CD8-positive, alpha-beta memory T cell (primary cell): ENCODE data around the gene EPB41L1. TPM values are rescaled to one million over a fixed set of nuclear protein-coding genes. Genes with fewer than 3 reads are reported as not detected.

Experiments
- CTCF ChIA-PET: fragments of 350-600 bp; sonication (Branson Sonifier 250); formaldehyde crosslinking; loops from one replicate; lab custom pipeline; 2021; ENCODE audit warnings: antibody characterized with exemption; lab: Charles Lee
- POLR2A ChIA-PET: fragments of 350-600 bp; sonication (Branson Sonifier 250); formaldehyde crosslinking; loops from one replicate; lab custom pipeline; 2021; ENCODE audit warnings: antibody characterized with exemption; lab: Charles Lee
- DNase-seq, 5 donors: peaks; one replicate each; pipeline versions ENCODE4 v3.0.0 to v3.0.0-alpha.2; 2020 to 2022; ENCODE audit warnings: mixed read lengths in 1 of 5
- H3K27ac ChIP-seq: one replicate; pipeline ENCODE4 v1.7.0; 2013; ENCODE audit warnings: low read depth, mild to moderate bottlenecking, low read length, moderate library complexity
- H3K27me3 ChIP-seq: 2 replicates; pipeline ENCODE4 v1.7.0; 2013; ENCODE audit warnings: low read length, mild to moderate bottlenecking; ENCODE audit not compliant: insufficient read depth, poor library complexity, severe bottlenecking
- H3K36me3 ChIP-seq: 2 replicates; pipeline ENCODE4 v1.7.0; 2013; ENCODE audit warnings: mild to moderate bottlenecking, low read length, moderate library complexity; ENCODE audit not compliant: insufficient read depth
- H3K4me1 ChIP-seq: 2 replicates; pipeline ENCODE4 v1.7.0; 2013; ENCODE audit warnings: mild to moderate bottlenecking, low read length, moderate library complexity; ENCODE audit not compliant: insufficient read depth
- H3K4me3 ChIP-seq: 2 replicates; pipeline ENCODE4 v1.7.0; 2013; ENCODE audit warnings: mild to moderate bottlenecking, low read length
- H3K9me3 ChIP-seq: 2 replicates; pipeline ENCODE4 v1.7.0; 2013; ENCODE audit warnings: mild to moderate bottlenecking, low read length
- H3K27ac Mint-ChIP-seq, 8 donors: one replicate each; pipeline ENCODE4 v1.8.0; 2020 to 2021; ENCODE audit warnings: mixed read lengths in 8 of 8, mild to moderate bottlenecking in 6 of 8, inconsistent platforms in 3 of 8, moderate library complexity in 3 of 8
- H3K27me3 Mint-ChIP-seq, 2 donors: one replicate each; pipeline ENCODE4 v1.8.0; 2020 to 2021; ENCODE audit warnings: mixed read lengths in 2 of 2, mild to moderate bottlenecking in 1 of 2, moderate library complexity in 1 of 2
- H3K36me3 Mint-ChIP-seq, 3 donors: one replicate each; pipeline ENCODE4 v1.8.0; 2020 to 2021; ENCODE audit warnings: mixed read lengths in 3 of 3, inconsistent platforms in 1 of 3, mild to moderate bottlenecking in 1 of 3
- H3K4me1 Mint-ChIP-seq, 3 donors: one replicate each; pipeline ENCODE4 v1.8.0; 2020 to 2021; ENCODE audit warnings: mixed read lengths in 3 of 3, inconsistent platforms in 1 of 3, mild to moderate bottlenecking in 1 of 3
- H3K4me3 Mint-ChIP-seq, 7 donors: one replicate each; pipeline ENCODE4 v1.8.0; 2020 to 2021; ENCODE audit warnings: mixed read lengths in 7 of 7, mild to moderate bottlenecking in 6 of 7, moderate library complexity in 4 of 7, inconsistent platforms in 2 of 7
- H3K9me3 Mint-ChIP-seq, 5 donors: one replicate each; pipeline ENCODE4 v1.8.0; 2020 to 2022; ENCODE audit warnings: mixed read lengths in 5 of 5, mild to moderate bottlenecking in 3 of 5, moderate library complexity in 2 of 5, inconsistent platforms in 1 of 5
- polyA plus RNA-seq: library from polyadenylated mRNA; unstranded; fragments of 300-500 nt; fragmentation: Illumina TruSeq; gene quantifications from one replicate; pipeline ENCODE4 v1.2.3, GENCODE V29; 2021
- total RNA-seq, 2 experiments: library from RNA; stranded (reverse); gene quantifications; one replicate each; pipeline ENCODE4 v1.2.3, GENCODE V29; 2021

The EPB41L1 gene
- total and polyA plus RNA-seq, 3 experiments from 2014 or later = 0.29 to 0.35 TPM; not detected in 1

DNA sequence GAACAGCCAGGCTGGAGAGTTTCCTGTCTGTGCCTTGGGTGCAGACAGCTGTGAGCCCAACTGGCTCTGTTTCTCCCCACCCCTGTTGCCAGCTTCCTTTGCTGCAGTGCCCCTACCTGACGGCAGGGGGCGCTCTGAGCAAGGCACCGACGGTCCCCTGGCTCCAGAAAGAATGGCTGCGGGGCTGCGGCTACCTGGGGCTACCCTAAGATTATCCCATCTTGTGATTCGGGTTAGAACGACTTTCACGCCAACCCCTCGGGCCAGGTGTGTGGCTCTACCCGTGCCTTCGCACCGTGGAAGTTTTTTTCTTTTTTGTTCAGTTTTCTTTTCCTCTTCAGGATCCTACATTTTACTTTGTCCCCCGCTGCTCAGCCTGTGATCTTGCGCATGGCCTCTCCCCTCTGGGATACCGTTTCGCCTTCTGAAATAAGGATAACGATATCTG, 48.4 kb downstream of the EPB41L1 start:
- no peaks in the 10 kb centered on the region for H3K9me3 ChIP-seq
- POLR2A ChIA-PET = interaction anchor here (0.7 kb wide), 1 partner anchor 393 kb away, joined by 8 read pairs; no protein-coding TSS in a partner anchor
- no peaks in the 10 kb centered on the region for H3K36me3 Mint-ChIP-seq
- H3K27ac Mint-ChIP-seq = no peak overlapping the region
- CTCF ChIA-PET = interaction anchor here (0.5 to 2.6 kb wide), 30 partner anchors 9 to 690 kb away, joined by 3 to 18 read pairs (median 4); no protein-coding TSS in a partner anchor
- H3K9me3 Mint-ChIP-seq = no peaks in the 10 kb centered on the region
- peaks cover 4 to 6% (median 6%) of the 10 kb centered on the region in 3 donors for H3K4me1 Mint-ChIP-seq
- peaks cover 7% of the 10 kb centered on the region for H3K4me1 ChIP-seq
- peaks cover 4 to 5% of the 10 kb centered on the region in 2 donors for H3K27me3 Mint-ChIP-seq
- no peak overlapping the region for H3K4me3 ChIP-seq
- peak overlapping the region in 6 of 7 donors; percentile 19 to 75 (median 70) for H3K4me3 Mint-ChIP-seq
- no peaks in the 10 kb centered on the region for H3K27me3 ChIP-seq
- peak; percentile 60 to 80 (median 67) for DNase-seq
- no peak overlapping the region for H3K27ac ChIP-seq
- no peaks in the 10 kb centered on the region for H3K36me3 ChIP-seq

DNA sequence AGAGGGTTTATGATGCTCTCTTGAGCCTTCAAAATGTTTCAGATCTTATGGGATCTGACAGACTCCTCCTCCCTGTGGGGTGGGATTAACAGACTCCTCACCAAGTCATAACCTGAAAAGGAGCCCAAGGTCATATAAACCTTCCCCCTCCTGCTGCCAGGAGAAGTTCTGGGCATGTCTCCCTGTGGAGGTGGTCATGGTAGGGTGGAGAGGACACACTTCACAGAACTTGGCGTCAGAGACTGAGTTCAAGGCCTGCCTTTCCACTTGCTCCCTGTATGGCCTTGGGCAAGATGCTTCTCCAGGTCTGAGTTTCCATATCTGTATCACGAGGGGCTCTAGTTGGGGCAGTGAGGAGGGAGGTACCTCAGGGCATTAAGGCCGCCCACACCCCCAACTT, 49.3 kb downstream of the EPB41L1 start:
- no peaks in the 10 kb centered on the region for H3K9me3 ChIP-seq
- POLR2A ChIA-PET = no interaction called here
- no peak overlapping the region for H3K4me3 ChIP-seq
- CTCF ChIA-PET = interaction anchor here (1.4 to 2.6 kb wide), 6 partner anchors 10 to 236 kb away, joined by 3 to 18 read pairs (median 10); no protein-coding TSS in a partner anchor
- H3K4me1 ChIP-seq = peaks cover 7% of the 10 kb centered on the region
- no peak for DNase-seq
- H3K27me3 ChIP-seq = no peaks in the 10 kb centered on the region
- H3K27ac Mint-ChIP-seq = no peak overlapping the region
- H3K4me1 Mint-ChIP-seq = peaks cover 4 to 6% (median 6%) of the 10 kb centered on the region in 3 donors
- no peaks in the 10 kb centered on the region for H3K36me3 ChIP-seq
- no peak overlapping the region for H3K27ac ChIP-seq
- H3K27me3 Mint-ChIP-seq = peaks cover 4 to 8% of the 10 kb centered on the region in 2 donors
- H3K4me3 Mint-ChIP-seq = no peak overlapping the region
- H3K9me3 Mint-ChIP-seq = no peaks in the 10 kb centered on the region
- H3K36me3 Mint-ChIP-seq = peaks cover 0 to under 1% (median 0%) of the 10 kb centered on the region in 3 donors

DNA sequence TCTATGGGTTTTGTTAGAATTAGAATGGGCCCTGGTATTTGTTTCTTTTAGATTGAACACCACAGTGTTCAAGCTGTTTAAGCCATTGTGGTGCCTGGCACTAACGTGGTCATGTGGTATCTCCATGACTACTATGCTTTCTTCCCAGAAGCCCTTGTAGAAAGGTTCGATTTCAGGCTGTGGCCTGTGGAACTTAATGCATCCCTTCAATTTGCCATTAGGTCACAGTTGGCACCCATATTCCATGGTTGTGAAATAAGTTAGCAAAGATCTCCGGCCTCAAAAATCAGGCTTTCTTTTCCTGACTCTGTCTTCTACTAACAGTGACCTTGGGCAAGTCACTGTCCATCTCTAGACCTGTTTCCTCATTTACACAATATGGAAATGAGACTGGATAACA, 50.5 kb downstream of the EPB41L1 start:
- H3K27me3 ChIP-seq = no peaks in the 10 kb centered on the region
- no peaks in the 10 kb centered on the region for H3K9me3 Mint-ChIP-seq
- H3K9me3 ChIP-seq = no peaks in the 10 kb centered on the region
- H3K27ac Mint-ChIP-seq = no peak overlapping the region
- peaks cover 0 to 1% (median 0%) of the 10 kb centered on the region in 3 donors for H3K36me3 Mint-ChIP-seq
- no peak for DNase-seq
- H3K4me1 ChIP-seq = peaks cover 7% of the 10 kb centered on the region
- no peak overlapping the region for H3K27ac ChIP-seq
- H3K36me3 ChIP-seq = no peaks in the 10 kb centered on the region
- H3K27me3 Mint-ChIP-seq = peaks cover 5 to 14% of the 10 kb centered on the region in 2 donors
- ChIA-PET POLR2A (no interaction called here), CTCF (no interaction called here)
- peaks cover 4 to 6% (median 6%) of the 10 kb centered on the region in 3 donors for H3K4me1 Mint-ChIP-seq
- no peak overlapping the region for H3K4me3 ChIP-seq
- H3K4me3 Mint-ChIP-seq = no peak overlapping the region

DNA sequence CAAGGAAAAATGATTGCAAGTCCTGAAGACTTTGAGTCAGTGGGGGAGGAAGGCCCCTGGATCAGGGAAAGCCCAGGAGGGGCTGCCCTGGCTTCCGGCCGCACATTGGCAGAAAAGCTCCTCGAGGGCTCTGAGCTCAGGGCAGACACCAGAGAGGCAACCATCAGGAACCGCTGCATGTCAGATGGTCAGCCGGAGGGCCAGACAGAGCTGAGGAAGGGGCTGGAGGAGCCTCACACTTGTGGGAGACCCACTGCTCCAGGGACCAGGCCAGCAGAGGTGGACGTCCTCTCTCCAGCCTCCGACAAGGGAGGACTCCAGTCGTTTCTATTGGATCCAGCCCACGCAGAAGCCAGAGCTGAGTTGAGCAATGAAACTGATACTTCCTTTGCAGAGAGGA, 51.5 kb downstream of the EPB41L1 start:
- H3K4me3 Mint-ChIP-seq = no peak overlapping the region
- H3K9me3 Mint-ChIP-seq = no peaks in the 10 kb centered on the region
- DNase-seq = no peak
- H3K27me3 Mint-ChIP-seq = peaks cover 6 to 21% of the 10 kb centered on the region in 2 donors
- peaks cover 0 to 1% (median 0%) of the 10 kb centered on the region in 3 donors for H3K36me3 Mint-ChIP-seq
- Histone ChIP-seq H3K27ac (no peak overlapping the region), H3K27me3 (no peaks in the 10 kb centered on the region), H3K4me1 (peaks cover 7% of the 10 kb centered on the region), H3K9me3 (no peaks in the 10 kb centered on the region), H3K36me3 (no peaks in the 10 kb centered on the region), H3K4me3 (no peak overlapping the region)
- H3K27ac Mint-ChIP-seq = no peak overlapping the region
- H3K4me1 Mint-ChIP-seq = peaks cover 4 to 6% (median 6%) of the 10 kb centered on the region in 3 donors
- CTCF ChIA-PET = no interaction called here
- POLR2A ChIA-PET = no interaction called here

DNA sequence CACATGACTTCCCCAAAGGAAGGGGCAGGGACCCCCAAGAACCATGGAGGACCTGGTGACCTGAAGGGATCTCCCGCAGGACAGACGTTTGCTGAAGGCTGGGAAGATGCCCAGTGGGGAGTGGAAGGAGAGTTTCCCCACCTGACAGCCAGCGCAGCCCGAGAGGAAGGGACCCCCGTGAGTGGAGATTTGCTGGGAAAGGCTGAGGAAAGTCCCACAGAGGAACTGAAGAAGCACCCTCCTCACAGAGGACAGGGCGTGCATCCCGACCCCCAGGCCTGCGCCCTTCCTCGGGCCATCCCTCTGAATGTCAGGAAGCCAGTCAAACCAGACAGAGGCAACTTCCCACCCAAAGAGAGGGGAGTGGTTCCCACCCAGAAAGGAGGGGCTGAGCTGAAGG, 52.1 kb downstream of the EPB41L1 start:
- no peak overlapping the region for H3K4me3 ChIP-seq
- ChIA-PET POLR2A (no interaction called here), CTCF (no interaction called here)
- Mint-ChIP-seq H3K4me3 (no peak overlapping the region), H3K27me3 (peaks cover 6 to 25% of the 10 kb centered on the region in 2 donors), H3K36me3 (peaks cover 0 to 1% (median 0%) of the 10 kb centered on the region in 3 donors), H3K27ac (peak overlapping the region in 1 of 8 donors; percentile 84), H3K9me3 (no peaks in the 10 kb centered on the region), H3K4me1 (peaks cover 4 to 6% (median 6%) of the 10 kb centered on the region in 3 donors)
- no peaks in the 10 kb centered on the region for H3K9me3 ChIP-seq
- no peak for DNase-seq
- no peak overlapping the region for H3K27ac ChIP-seq
- no peaks in the 10 kb centered on the region for H3K36me3 ChIP-seq
- H3K27me3 ChIP-seq = no peaks in the 10 kb centered on the region
- H3K4me1 ChIP-seq = peaks cover 7% of the 10 kb centered on the region

DNA sequence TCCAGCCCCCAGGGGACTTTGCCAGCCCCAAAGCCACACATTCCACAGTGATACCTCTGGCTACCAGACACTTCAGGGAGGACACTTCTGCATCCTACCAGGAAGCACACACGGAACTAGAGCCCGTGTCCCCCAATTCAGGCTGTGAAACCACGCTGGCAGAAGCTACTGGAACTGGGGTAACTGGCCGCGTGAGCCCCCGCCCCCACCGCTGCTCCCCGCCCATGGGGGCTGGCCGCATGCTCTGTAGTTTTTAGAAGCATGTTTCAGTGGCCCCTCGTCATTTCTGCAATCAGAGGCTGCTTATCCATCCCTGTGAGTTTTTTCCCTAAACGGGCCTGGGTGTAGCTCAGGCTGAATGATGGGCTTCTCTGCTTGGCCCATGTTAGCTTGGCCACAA, 53.1 kb downstream of the EPB41L1 start:
- Mint-ChIP-seq H3K27me3 (peaks cover 6 to 25% of the 10 kb centered on the region in 2 donors), H3K27ac (no peak overlapping the region), H3K9me3 (no peaks in the 10 kb centered on the region), H3K4me3 (no peak overlapping the region), H3K36me3 (peaks cover 0 to 1% (median 0%) of the 10 kb centered on the region in 3 donors), H3K4me1 (peaks cover 4 to 6% (median 6%) of the 10 kb centered on the region in 3 donors)
- Histone ChIP-seq H3K27me3 (no peaks in the 10 kb centered on the region), H3K36me3 (no peaks in the 10 kb centered on the region), H3K27ac (no peak overlapping the region), H3K9me3 (no peaks in the 10 kb centered on the region), H3K4me1 (peaks cover 7% of the 10 kb centered on the region), H3K4me3 (no peak overlapping the region)
- no peak for DNase-seq
- CTCF ChIA-PET = no interaction called here
- POLR2A ChIA-PET = no interaction called here

DNA sequence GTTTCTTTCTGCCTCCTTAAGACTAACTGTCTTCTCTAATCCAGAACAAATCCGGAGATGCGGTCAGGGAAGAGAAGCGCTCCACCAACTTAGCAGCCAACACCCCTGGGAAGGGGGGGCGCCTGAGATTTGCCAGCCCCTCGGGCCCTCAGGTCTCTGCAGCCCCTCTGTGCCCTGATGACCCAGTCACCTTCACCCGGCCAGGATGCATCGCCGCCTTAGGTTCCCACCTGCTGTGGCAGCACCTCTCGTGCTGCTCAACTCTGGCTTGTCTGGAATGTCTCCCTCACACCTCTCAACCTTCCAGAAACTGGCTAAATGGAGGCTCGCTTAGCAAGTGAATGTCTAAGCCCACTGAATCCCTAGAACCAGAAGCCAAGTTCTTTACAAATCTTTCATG, 53.7 kb downstream of the EPB41L1 start:
- Mint-ChIP-seq H3K36me3 (peaks cover 0 to 1% (median 0%) of the 10 kb centered on the region in 3 donors), H3K27me3 (peaks cover 4 to 25% of the 10 kb centered on the region in 2 donors), H3K27ac (no peak overlapping the region), H3K9me3 (no peaks in the 10 kb centered on the region), H3K4me3 (no peak overlapping the region), H3K4me1 (peaks cover 0 to 1% (median 1%) of the 10 kb centered on the region in 3 donors)
- Histone ChIP-seq H3K4me3 (no peak overlapping the region), H3K27ac (no peak overlapping the region), H3K4me1 (peaks cover 1% of the 10 kb centered on the region), H3K36me3 (no peaks in the 10 kb centered on the region), H3K9me3 (no peaks in the 10 kb centered on the region), H3K27me3 (no peaks in the 10 kb centered on the region)
- ChIA-PET POLR2A (no interaction called here), CTCF (no interaction called here)
- no peak for DNase-seq

DNA sequence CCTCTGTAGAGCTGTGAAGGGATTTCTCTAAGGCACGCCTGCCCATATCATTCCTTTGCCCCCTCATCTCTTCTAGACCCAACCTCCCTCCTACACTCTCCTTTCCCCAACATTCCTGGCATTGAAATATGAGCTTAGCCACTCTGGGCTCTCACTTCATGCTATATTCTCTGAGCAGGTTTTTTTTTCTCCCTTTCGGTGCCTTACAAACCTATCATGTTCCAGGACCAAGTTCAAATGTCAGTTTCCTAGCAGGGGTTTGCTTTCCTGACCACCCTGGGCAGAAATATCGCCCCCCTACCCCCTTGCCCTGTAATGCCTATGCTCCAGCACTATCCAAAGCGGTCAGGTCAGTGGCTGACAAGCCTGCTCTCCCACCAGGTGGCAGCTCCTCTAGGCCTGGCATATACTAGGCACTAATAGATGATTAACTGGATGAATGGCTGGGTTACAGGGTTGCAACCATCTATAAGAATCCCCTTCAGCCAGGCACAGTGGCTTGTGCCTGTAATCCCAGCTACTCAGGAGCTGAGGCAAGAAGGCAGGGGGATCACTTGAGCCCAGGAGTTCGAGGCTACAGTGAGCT, 56.0 kb downstream of the EPB41L1 start:
- Mint-ChIP-seq H3K9me3 (no peaks in the 10 kb centered on the region), H3K27me3 (peaks cover 4 to 24% of the 10 kb centered on the region in 2 donors), H3K36me3 (peaks cover 0 to 1% (median 0%) of the 10 kb centered on the region in 3 donors), H3K4me1 (no peaks in the 10 kb centered on the region), H3K4me3 (no peak overlapping the region), H3K27ac (no peak overlapping the region)
- Histone ChIP-seq H3K9me3 (no peaks in the 10 kb centered on the region), H3K27me3 (no peaks in the 10 kb centered on the region), H3K36me3 (no peaks in the 10 kb centered on the region), H3K27ac (no peak overlapping the region), H3K4me1 (no peaks in the 10 kb centered on the region), H3K4me3 (no peak overlapping the region)
- no peak for DNase-seq
- ChIA-PET CTCF (interaction anchor here (1.5 to 1.9 kb wide), 2 partner anchors 17 to 229 kb away, joined by 4 to 5 read pairs; no protein-coding TSS in a partner anchor), POLR2A (interaction anchor here (0.6 kb wide), 1 partner anchor 1023 kb away, joined by 3 read pairs; no protein-coding TSS in a partner anchor)
